ENCODE measurements around the gene CRLF2.
"Not testable (repeated sequence)": the region's sequence is repeated elsewhere in the genome, so short reads cannot be mapped to it uniquely, and the experiment has no call there.

Gene CRLF2

DNA sequence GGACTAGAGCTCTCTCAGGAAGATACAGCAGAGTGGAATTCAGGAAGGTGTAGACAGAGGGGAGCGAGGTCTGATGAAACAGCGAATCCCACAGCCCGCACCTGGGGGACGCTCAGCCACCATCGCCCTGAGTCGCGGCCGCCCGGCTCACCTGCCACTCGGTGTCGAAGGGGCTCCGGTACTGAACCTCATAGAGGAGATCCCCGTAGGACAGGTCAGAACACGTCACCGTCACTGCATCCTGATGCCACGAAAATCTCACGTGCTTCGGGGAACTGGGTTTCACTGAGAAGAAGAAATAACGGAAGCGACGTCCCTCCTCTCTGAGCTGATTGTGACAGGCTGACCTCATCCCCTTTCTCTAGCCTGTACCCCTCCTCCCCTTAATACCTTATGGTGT, 10.2 kb downstream of the CRLF2 start:
- no peaks in the 10 kb centered on the region for H3K9me3 Mint-ChIP-seq
- H3K27ac Mint-ChIP-seq (ENCODE audit: low read depth) = no peak overlapping the region
- no peak for ATAC-seq (replicated peaks; ENCODE audit: extremely low read depth, poor library complexity, severe bottlenecking)

DNA sequence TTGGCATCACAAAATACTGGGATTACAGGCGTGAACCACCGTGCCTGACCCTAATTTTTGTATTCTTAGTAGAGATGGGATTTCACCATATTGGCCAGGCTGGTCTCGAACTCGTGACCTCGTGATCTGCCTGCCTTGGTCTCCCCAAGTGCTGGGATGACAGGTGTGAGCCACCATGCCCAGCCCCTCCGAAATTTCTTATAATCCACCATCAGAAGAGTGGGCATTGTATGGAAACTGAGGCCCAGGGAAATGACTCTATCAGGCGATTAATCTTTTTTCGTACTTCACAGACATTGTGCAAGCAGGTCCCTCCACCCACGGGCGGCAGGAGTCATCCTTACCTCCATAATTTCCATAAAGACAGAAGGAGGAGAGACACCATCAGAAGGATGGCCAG, 16.0 kb downstream of the CRLF2 start:
- peak in 1 of 2 donors; percentile 4 for DNase-seq (ENCODE audit: low spot score in 2 of 2)
- H3K27me3 Mint-ChIP-seq = no peaks in the 10 kb centered on the region
- no peak for ATAC-seq (replicated peaks; ENCODE audit: extremely low read depth, poor library complexity, severe bottlenecking)

More for the DNA sequence above, 10.2 kb downstream of the CRLF2 start:
- Mint-ChIP-seq H3K4me1 (peaks cover 5% of the 10 kb centered on the region), H3K36me3 (ENCODE audit: insufficient read depth) (no peaks in the 10 kb centered on the region), H3K27me3 (no peaks in the 10 kb centered on the region), H3K4me3 (no peak overlapping the region)
- no peak for DNase-seq (ENCODE audit: low spot score in 2 of 2)

DNA sequence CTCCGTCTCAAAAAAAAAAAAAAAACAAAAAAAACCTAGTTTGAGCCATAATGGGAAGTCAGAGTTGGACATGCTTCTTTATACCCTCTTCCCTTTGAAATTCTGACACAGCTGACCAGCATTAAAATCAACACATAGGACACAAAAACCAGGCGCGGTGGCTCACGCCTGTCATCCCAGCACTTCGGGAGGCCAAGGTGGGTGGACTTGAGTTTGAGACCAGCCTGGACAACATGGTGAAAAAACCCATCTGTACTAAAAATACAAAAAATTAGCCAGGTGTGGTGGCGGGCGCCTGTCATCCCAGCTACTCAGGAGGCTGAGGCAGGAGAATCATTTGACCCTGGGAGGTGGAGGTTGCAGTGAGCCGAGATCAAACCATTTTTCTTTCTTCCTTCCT, 20.3 kb downstream of the CRLF2 start:
- H3K4me3 Mint-ChIP-seq; H3K36me3 Mint-ChIP-seq (ENCODE audit: insufficient read depth); H3K4me1 Mint-ChIP-seq; H3K27ac Mint-ChIP-seq (ENCODE audit: low read depth); ATAC-seq (replicated peaks; ENCODE audit: extremely low read depth, poor library complexity, severe bottlenecking); H3K27me3 Mint-ChIP-seq; DNase-seq (ENCODE audit: low spot score in 2 of 2): not testable (repeated sequence)
- peaks cover 12% of the 10 kb centered on the region for H3K9me3 Mint-ChIP-seq

More for the DNA sequence above, 16.0 kb downstream of the CRLF2 start:
- H3K27ac Mint-ChIP-seq (ENCODE audit: low read depth) = no peak overlapping the region
- H3K9me3 Mint-ChIP-seq = peaks cover 7% of the 10 kb centered on the region
- H3K4me3 Mint-ChIP-seq = no peak overlapping the region
- H3K36me3 Mint-ChIP-seq (ENCODE audit: insufficient read depth) = peaks cover 4% of the 10 kb centered on the region
- no peaks in the 10 kb centered on the region for H3K4me1 Mint-ChIP-seq

DNA sequence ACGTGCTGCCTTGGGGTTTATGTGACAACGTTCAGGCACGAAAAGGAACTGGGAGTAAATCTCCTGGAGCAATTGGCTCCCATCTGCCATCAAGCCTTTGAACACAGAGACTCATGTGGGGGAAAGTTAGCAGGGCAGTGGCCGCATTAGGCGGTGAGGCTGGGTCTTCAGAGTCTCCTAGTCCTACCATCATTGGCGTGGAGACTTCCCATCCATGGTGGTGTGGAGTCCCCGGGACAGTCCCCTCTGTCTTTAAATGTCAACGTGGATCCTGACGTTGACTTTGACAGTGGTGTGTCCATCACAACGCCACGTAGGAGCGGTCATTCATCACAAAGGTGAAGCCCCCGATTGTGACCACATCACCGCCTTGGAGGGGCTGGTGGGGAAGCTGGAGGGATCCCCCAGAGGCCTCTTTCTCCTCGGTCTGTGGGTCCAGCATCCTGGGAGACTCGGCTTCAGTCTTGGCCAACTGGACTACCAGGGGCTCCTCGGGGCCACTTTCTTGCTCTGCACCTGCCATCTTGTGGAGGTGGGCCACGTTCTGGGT, 21.8 kb downstream of the CRLF2 start:
- Mint-ChIP-seq H3K4me1 (no peaks in the 10 kb centered on the region), H3K27me3 (no peaks in the 10 kb centered on the region), H3K27ac (ENCODE audit: low read depth) (no peak overlapping the region), H3K9me3 (peaks cover 12% of the 10 kb centered on the region), H3K36me3 (ENCODE audit: insufficient read depth) (peaks cover 4% of the 10 kb centered on the region), H3K4me3 (no peak overlapping the region)
- ATAC-seq (replicated peaks; ENCODE audit: extremely low read depth, poor library complexity, severe bottlenecking) (no peak), DNase-seq (ENCODE audit: low spot score in 2 of 2) (no peak)

DNA sequence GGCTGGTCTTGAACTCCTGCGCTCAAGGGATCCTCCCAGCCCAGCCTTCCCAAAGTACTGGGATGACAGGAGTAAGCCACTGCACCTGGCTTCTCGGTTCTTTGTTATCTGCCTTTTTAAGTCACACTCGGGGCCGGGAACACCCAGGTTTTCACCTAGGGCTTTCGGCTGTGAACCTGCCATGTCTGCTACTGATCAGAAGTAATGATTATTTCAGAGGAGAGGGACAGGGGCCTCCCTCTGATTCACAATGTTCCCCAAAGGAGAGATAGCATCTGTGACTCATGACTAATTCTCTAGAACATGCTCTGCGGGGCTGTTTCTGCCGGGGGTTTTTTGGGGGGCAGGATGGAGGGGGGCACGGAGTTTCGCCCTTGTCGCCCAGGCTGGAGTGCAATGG, 26.9 kb downstream of the CRLF2 start:
- H3K36me3 Mint-ChIP-seq (ENCODE audit: insufficient read depth) = peaks cover 5% of the 10 kb centered on the region
- no peak overlapping the region for H3K4me3 Mint-ChIP-seq
- ATAC-seq (replicated peaks; ENCODE audit: extremely low read depth, poor library complexity, severe bottlenecking) = no peak

DNA sequence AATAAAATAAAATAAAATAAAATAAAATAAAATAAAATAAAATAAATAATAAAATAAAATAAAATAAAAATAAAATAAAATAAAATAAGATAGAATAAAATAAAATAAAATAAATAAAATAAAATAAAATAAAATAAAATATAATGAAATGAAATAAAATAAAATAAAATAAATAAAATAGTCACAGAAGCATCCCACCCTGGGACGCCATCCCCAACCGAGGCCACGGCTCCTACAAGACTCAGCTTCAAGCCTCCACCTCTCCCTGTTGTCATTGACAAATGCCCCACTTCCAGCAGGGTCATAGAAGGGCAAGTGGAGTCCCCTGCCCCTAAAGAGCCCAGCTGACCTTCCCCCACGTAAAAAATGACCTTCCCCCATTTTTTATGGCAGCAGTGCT, 30.2 kb downstream of the CRLF2 start:
- no peaks in the 10 kb centered on the region for H3K4me1 Mint-ChIP-seq

More for the DNA sequence above, 26.9 kb downstream of the CRLF2 start:
- no peaks in the 10 kb centered on the region for H3K4me1 Mint-ChIP-seq
- H3K27me3 Mint-ChIP-seq = no peaks in the 10 kb centered on the region
- H3K27ac Mint-ChIP-seq (ENCODE audit: low read depth) = no peak overlapping the region
- no peaks in the 10 kb centered on the region for H3K9me3 Mint-ChIP-seq
- no peak for DNase-seq (ENCODE audit: low spot score in 2 of 2)

DNA sequence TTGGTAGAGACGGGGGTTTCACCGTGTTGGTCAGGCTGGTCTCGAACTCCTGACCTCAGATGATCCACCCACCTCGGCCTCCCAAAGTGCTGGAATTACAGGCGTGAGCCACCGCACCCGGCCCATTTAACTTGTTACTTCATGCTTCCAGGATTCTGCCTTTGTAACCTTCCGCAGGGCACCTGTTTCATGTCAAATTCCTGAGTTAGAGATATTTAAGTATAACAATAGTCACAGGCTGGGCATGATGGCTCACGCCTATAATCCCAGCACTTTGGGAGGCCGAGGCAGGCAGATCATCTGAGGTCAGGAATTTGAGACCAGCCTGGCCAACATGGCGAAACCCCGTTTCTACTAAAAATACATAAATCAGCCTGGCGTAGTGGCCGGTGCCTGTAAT, 30.8 kb downstream of the CRLF2 start:
- DNase-seq (ENCODE audit: low spot score in 2 of 2) = peak in 1 of 2 donors; percentile 3
- not testable (repeated sequence) for H3K9me3 Mint-ChIP-seq; H3K4me1 Mint-ChIP-seq; H3K36me3 Mint-ChIP-seq (ENCODE audit: insufficient read depth); ATAC-seq (replicated peaks; ENCODE audit: extremely low read depth, poor library complexity, severe bottlenecking); H3K27ac Mint-ChIP-seq (ENCODE audit: low read depth); H3K4me3 Mint-ChIP-seq; H3K27me3 Mint-ChIP-seq

More for the DNA sequence above, 30.2 kb downstream of the CRLF2 start:
- Mint-ChIP-seq H3K36me3 (ENCODE audit: insufficient read depth) (peaks cover 6% of the 10 kb centered on the region), H3K9me3 (no peaks in the 10 kb centered on the region), H3K4me3 (no peak overlapping the region), H3K27ac (ENCODE audit: low read depth) (no peak overlapping the region), H3K27me3 (no peaks in the 10 kb centered on the region)
- no peak for ATAC-seq (replicated peaks; ENCODE audit: extremely low read depth, poor library complexity, severe bottlenecking)
- no peak for DNase-seq (ENCODE audit: low spot score in 2 of 2)

DNA sequence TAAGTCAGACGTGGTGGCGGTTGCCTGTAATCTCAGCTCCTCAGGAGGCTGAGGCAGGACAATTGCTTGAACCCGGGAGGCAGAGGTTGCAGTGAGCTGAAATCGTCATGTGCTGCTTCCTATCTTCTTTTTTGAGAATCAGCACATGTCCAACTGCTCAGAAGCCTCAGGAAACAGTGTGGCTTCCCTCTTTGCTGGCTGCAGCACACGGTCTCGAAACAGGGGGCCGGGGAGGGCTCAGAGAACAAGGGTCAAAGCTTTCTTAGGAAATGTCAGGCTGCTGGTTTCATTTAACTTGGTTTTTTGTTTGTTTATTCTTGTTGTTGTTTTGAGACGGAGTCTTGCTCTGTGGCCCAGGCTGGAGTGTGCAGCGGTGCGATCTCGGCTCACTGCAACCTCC, 31.3 kb downstream of the CRLF2 start:
- DNase-seq (ENCODE audit: low spot score in 2 of 2) = no peak
- ATAC-seq (replicated peaks; ENCODE audit: extremely low read depth, poor library complexity, severe bottlenecking) = no peak
- Mint-ChIP-seq H3K4me3 (no peak overlapping the region), H3K36me3 (ENCODE audit: insufficient read depth) (peaks cover 9% of the 10 kb centered on the region), H3K27me3 (no peaks in the 10 kb centered on the region), H3K9me3 (no peaks in the 10 kb centered on the region), H3K4me1 (no peaks in the 10 kb centered on the region), H3K27ac (ENCODE audit: low read depth) (no peak overlapping the region)

DNA sequence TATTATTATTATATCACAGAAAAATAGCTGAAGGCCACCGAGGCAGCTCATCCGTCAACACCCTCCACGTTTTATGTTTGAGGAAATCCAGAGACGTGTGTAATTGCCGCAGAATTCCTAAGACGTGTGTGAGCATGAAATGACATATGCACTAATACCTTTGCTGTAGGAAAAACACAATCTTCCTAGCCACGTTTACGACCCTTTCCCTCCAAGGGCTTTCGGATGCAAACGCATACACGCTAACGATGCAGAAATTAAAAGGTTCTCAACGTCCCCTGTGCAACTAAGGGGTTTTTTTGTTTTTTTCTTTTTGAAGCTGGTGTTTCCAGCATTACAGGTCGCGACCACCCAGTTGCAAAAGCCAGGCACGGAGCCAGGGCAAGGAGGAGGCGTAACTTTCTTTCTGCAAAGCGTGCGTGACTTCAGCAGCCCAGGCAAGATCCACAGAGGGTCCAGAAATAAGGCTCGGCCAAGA, 33.8 kb downstream of the CRLF2 start:
- Mint-ChIP-seq H3K4me1 (no peaks in the 10 kb centered on the region), H3K36me3 (ENCODE audit: insufficient read depth) (peaks cover 9% of the 10 kb centered on the region), H3K27me3 (no peaks in the 10 kb centered on the region), H3K27ac (ENCODE audit: low read depth) (no peak overlapping the region), H3K4me3 (no peak overlapping the region), H3K9me3 (no peaks in the 10 kb centered on the region)
- DNase-seq (ENCODE audit: low spot score in 2 of 2) = peak in 1 of 2 donors; percentile 11
- no peak for ATAC-seq (replicated peaks; ENCODE audit: extremely low read depth, poor library complexity, severe bottlenecking)

DNA sequence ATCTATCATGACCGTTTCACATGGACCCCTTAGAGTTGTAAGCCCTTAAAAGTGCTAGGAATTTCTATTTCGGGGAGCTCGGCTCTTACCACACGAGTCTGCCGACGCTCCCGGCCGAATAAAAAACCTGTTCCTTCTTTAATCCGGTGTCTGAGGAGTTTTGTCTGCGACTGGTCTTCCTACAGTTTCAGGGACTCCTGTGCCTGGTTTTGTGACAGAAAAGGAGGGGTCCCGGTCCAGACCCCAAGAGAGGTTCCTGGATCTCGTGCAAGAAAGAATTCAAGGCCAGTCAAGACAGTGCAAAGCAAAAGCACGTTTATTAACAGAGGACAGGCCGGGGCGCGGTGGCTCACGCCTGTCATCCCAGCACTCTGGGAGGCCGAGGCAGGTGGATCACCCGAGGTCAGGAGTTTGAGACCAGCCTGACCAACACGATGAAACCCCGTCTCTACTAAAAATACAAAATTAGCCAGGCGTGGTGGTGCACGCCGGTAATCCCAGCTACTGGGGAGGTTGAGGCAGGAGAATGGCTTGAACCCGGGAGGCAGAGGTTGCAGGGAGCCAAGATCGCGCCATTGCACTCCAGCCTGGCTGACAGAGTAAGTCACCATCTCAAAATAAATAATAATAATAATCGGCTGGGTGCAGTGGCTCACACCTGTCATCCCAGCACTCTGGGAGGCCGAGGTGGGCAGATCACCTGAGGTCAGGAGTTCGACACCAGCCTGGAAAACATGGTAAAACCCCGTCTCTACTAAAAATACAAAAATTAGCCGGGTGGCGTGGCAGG, 35.7 kb downstream of the CRLF2 start:
- H3K4me3 Mint-ChIP-seq; ATAC-seq (replicated peaks; ENCODE audit: extremely low read depth, poor library complexity, severe bottlenecking); H3K9me3 Mint-ChIP-seq; H3K36me3 Mint-ChIP-seq (ENCODE audit: insufficient read depth); H3K27ac Mint-ChIP-seq (ENCODE audit: low read depth); H3K4me1 Mint-ChIP-seq; H3K27me3 Mint-ChIP-seq; DNase-seq (ENCODE audit: low spot score in 2 of 2): not testable (repeated sequence)

DNA sequence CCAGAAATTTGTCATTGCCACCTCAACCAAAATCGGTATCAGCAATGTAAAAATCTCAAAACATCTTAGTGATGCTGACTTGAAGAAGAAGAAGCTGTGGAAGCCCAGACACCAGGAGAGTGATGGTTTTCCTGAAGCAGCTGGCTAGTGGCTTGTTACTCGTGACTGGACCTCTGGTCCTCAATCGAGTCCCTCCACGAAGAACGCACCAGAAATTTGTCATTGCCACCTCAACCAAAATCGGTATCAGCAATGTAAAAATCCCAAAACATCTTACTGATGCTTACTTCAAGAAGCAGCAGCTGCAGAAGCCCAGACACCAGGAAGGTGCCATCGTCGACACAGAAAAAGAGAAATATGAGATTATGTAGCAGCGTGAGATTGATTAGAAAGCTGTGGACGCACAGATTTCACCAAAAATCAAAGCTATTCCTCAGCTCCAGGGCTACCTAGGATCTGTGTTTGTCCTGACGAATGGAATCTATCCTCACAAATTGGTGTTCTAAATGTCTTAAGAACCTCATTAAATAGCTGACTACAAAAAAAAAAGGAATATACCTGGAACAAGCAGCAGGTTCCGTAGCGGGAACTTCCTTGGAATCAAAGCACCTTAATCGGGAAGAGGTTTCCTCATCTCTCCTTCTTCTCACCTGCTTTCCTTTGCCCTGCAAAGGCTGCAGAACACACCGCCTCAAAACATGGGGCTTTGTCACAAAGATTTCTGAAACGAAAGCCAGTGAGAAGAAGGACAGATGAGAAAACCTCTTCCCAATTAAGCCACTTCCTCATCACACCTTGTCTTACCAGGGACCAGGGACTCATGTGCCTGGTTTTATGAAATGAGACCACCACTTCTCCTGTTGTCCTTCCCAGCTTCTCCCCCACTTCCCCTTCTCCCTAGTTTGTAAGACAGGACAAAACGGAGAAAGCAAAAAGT, 37.6 kb downstream of the CRLF2 start:
- not testable (repeated sequence) for H3K27ac Mint-ChIP-seq (ENCODE audit: low read depth); H3K36me3 Mint-ChIP-seq (ENCODE audit: insufficient read depth)

DNA sequence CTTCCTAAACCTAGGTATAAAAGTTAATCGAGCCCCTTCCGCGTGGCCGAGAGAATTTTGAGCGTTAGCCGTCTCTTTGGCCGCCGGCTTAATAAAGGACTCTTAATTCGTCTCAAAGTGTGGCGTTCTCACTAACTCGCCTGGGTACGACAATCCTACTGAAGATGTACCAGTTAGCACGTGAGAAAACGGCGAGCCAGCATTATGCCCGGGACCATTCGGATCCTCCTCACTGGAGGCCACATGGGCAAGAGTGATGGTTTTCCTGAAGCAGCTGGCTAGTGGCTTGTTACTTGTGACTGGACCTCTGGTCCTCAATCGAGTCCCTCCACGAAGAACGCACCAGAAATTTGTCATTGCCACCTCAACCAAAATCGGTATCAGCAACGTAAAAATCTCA, 39.0 kb downstream of the CRLF2 start:
- H3K27me3 Mint-ChIP-seq; H3K4me1 Mint-ChIP-seq; DNase-seq (ENCODE audit: low spot score in 2 of 2); ATAC-seq (replicated peaks; ENCODE audit: extremely low read depth, poor library complexity, severe bottlenecking); H3K27ac Mint-ChIP-seq (ENCODE audit: low read depth); H3K4me3 Mint-ChIP-seq; H3K36me3 Mint-ChIP-seq (ENCODE audit: insufficient read depth); H3K9me3 Mint-ChIP-seq: not testable (repeated sequence)

More for the DNA sequence above, 37.6 kb downstream of the CRLF2 start:
- DNase-seq (ENCODE audit: low spot score in 2 of 2); H3K4me1 Mint-ChIP-seq; H3K27me3 Mint-ChIP-seq; ATAC-seq (replicated peaks; ENCODE audit: extremely low read depth, poor library complexity, severe bottlenecking); H3K4me3 Mint-ChIP-seq; H3K9me3 Mint-ChIP-seq: not testable (repeated sequence)
